HPDE6-E6E7 (cell line): ENCODE data around the gene LUC7L.
"Not testable (repeated sequence)": the region's sequence is repeated elsewhere in the genome, so short reads cannot be mapped to it uniquely, and the experiment has no call there.

Source experiments
- DNase-seq: peaks from one replicate; pipeline ENCODE4 v3.0.0; 2011; ENCODE audit warnings: missing footprints; ENCODE audit errors: extremely low spot score

Gene LUC7L

DNA sequence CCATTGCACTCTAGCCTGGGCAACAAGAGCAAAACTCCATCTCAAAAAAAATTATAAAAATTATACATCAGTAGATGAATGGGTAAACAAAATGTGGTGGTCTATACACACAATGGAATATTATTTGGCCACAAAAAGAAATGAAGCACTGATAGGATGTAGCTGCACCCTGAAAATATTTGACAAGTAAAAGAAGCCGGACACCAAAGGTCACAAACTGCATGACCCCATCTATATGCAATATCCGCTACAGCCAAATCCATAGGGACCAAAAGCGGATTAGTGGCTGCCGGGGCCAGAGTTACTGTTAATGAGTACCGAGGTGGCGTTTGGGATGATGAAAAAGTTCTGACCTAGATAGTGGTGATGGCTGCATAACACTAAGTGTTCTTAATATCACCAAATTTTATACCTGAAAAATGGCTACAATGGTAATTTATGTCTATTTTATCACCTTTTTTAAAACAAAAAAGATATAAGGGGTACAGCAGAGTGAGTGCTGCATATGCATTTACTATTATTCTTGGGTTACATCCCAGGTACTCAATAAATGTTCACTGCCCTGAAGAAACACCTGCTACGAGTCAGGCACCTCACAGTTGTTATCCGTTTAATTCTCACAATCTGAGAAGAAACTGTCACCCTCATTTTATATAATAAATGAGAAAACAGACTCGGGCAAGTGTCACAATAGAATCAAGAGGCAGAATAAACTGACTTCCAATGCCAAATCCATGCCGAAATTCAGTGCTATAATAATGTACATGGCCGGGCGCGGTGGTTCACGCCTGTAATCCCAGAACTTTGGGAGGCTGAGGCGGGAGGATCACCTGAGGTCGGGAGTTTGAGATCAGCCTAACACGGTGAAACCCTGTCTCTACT, 49.8 kb downstream of the LUC7L start:
- no peak for DNase-seq

GRCh38 chr16:178668-179015, 50.6 kb downstream of the LUC7L start:
- DNase-seq: no peak

GRCh38 chr16:177981-178667, 51.1 kb downstream of the LUC7L start:
- no peak for DNase-seq

DNA sequence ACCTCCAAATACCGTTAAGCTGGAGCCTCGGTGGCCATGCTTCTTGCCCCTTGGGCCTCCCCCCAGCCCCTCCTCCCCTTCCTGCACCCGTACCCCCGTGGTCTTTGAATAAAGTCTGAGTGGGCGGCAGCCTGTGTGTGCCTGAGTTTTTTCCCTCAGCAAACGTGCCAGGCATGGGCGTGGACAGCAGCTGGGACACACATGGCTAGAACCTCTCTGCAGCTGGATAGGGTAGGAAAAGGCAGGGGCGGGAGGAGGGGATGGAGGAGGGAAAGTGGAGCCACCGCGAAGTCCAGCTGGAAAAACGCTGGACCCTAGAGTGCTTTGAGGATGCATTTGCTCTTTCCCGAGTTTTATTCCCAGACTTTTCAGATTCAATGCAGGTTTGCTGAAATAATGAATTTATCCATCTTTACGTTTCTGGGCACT, 51.8 kb downstream of the LUC7L start:
- no peak for DNase-seq

- not testable (repeated sequence) for DNase-seq
These were observed 52.5 kb downstream of the LUC7L start, which contains the start of gene HBA1 for GRCh38 chr16:176477-177382. Gene HBA1 (plus strand): TSS chr16:176680. CDS start chr16:176717, 37 bp downstream.

GRCh38 chr16:176006-176405, 53.2 kb downstream of the LUC7L start:
- DNase-seq: not testable (repeated sequence)

GRCh38 chr16:175011-175949, 54.0 kb downstream of the LUC7L start:
- DNase-seq: no peak

- not testable (repeated sequence) for DNase-seq
These were observed 55.1 kb downstream of the LUC7L start for GRCh38 chr16:173928-174769.

- not testable (repeated sequence) for DNase-seq
These were observed 55.9 kb downstream of the LUC7L start for GRCh38 chr16:173211-173854.

- DNase-seq: not testable (repeated sequence)
These were observed 56.8 kb downstream of the LUC7L start, which contains the start of gene HBA2 for GRCh38 chr16:172374-172941. Gene HBA2 (plus strand): TSS chr16:172876. CDS start chr16:172913, 37 bp downstream.

GRCh38 chr16:170788-171187, 58.5 kb downstream of the LUC7L start:
- DNase-seq: no peak

GRCh38 chr16:170088-170507, 59.2 kb downstream of the LUC7L start:
- not testable (repeated sequence) for DNase-seq

- no peak for DNase-seq
These were observed 60.2 kb downstream of the LUC7L start for GRCh38 chr16:169014-169413.

GRCh38 chr16:168424-168823, 60.8 kb downstream of the LUC7L start:
- DNase-seq: no peak

- no peak for DNase-seq
These were observed 62.0 kb downstream of the LUC7L start for GRCh38 chr16:167122-167690.

- DNase-seq: no peak
These were observed 62.7 kb downstream of the LUC7L start for GRCh38 chr16:166375-167121.

GRCh38 chr16:165539-166374, 63.5 kb downstream of the LUC7L start, which contains the start of gene HBM:
Gene HBM (plus strand): TSS chr16:165978. CDS start chr16:165998, 20 bp downstream.
- no peak for DNase-seq
